Keratinocyte (primary cell): ENCODE measurements around the gene DTNBP1. TPM values are rescaled to one million over a fixed set of nuclear protein-coding genes. Genes with fewer than 3 reads are reported as not detected.
"Not testable (repeated sequence)": the region's sequence is repeated elsewhere in the genome, so short reads cannot be mapped to it uniquely, and the experiment has no call there.

Source experiments
- DNase-seq: peaks from one replicate; pipeline ENCODE4 v3.0.0-alpha.2; 2011; ENCODE audit warnings: low read depth, missing footprints, low spot score
- FAIRE-seq: peaks from 2 replicates; lab custom pipeline; 2011; peaks lifted over from hg19 to GRCh38; lab: Jason Lieb, UNC
- H2AFZ ChIP-seq: 2 replicates; pipeline ENCODE4 v1.6.0; 2012; ENCODE audit warnings: low read length, control low read depth, inconsistent platforms; ENCODE audit not compliant: control insufficient read depth
- H3K27ac ChIP-seq: 2 replicates; pipeline ENCODE4 v1.5.1; 2011; ENCODE audit warnings: low read length; ENCODE audit not compliant: control insufficient read depth, insufficient read depth
- H3K27me3 ChIP-seq: 3 replicates; pipeline ENCODE4 v1.6.0; 2011; ENCODE audit warnings: low read length; ENCODE audit not compliant: control insufficient read depth, insufficient read depth; ENCODE audit errors: extremely low read depth
- H3K36me3 ChIP-seq, 2 experiments: 2 replicates in 1 of 2; 3 replicates in 1 of 2; pipeline ENCODE4 v1.5.1; 2011; ENCODE audit warnings: low read length in 2 of 2, mild to moderate bottlenecking in 1 of 2; ENCODE audit not compliant: control insufficient read depth in 2 of 2, insufficient read depth in 2 of 2; ENCODE audit errors: extremely low read depth in 1 of 2
- H3K4me1 ChIP-seq: 3 replicates; pipeline ENCODE4 v1.5.1; 2011; ENCODE audit warnings: low read length; ENCODE audit not compliant: control insufficient read depth, insufficient read depth; ENCODE audit errors: extremely low read depth
- H3K4me2 ChIP-seq: 3 replicates; pipeline ENCODE4 v1.6.0; 2011; ENCODE audit warnings: low read depth, low read length; ENCODE audit not compliant: control insufficient read depth, insufficient read depth; ENCODE audit errors: extremely low read depth
- H3K4me3 ChIP-seq, 3 experiments: fragments of 200-600 bp in 1 of 3; sonication (generic) in 1 of 3; 2 replicates in 2 of 3; 3 replicates in 1 of 3; pipeline ENCODE4 v1.5.1; 2011 to 2016; ENCODE audit warnings: low read length in 3 of 3, mild to moderate bottlenecking in 3 of 3, control low read depth in 2 of 3, inconsistent platforms in 1 of 3, low read depth in 1 of 3, mixed read lengths in 1 of 3, mixed run types in 1 of 3, moderate library complexity in 1 of 3; ENCODE audit not compliant: control insufficient read depth in 2 of 3, insufficient read depth in 2 of 3; ENCODE audit errors: extremely low read depth in 1 of 3
- H3K79me2 ChIP-seq: 2 replicates; pipeline ENCODE4 v1.6.0; 2012; ENCODE audit warnings: low read length; ENCODE audit not compliant: control insufficient read depth, insufficient read depth
- H3K9ac ChIP-seq: 3 replicates; pipeline ENCODE4 v1.6.0; 2011; ENCODE audit warnings: low read length; ENCODE audit not compliant: control insufficient read depth, insufficient read depth; ENCODE audit errors: extremely low read depth
- H3K9me1 ChIP-seq: 3 replicates; pipeline ENCODE4 v1.6.0; 2011; ENCODE audit warnings: low read length; ENCODE audit not compliant: control insufficient read depth, insufficient read depth; ENCODE audit errors: extremely low read depth
- H3K9me3 ChIP-seq: 2 replicates; pipeline ENCODE4 v1.5.1; 2012; ENCODE audit warnings: low read depth, low read length; ENCODE audit not compliant: control insufficient read depth
- H4K20me1 ChIP-seq: 3 replicates; pipeline ENCODE4 v1.6.0; 2011; ENCODE audit warnings: low read length; ENCODE audit not compliant: control insufficient read depth, insufficient read depth; ENCODE audit errors: extremely low read depth
- EZH2 ChIP-seq: IDR thresholded peaks from one replicate; pipeline ENCODE4 v1.6.1; 2012; ENCODE audit warnings: inconsistent platforms, mild to moderate bottlenecking, low read length, moderate library complexity
- dilution Hi-C: fragments of 300-500 bp; cut with MboI; formaldehyde crosslinking; loops from one replicate; pipeline ENCODE4 v1.7.0; 2020; ENCODE audit warnings: low sequenced_read_pairs; ENCODE audit not compliant: extremely low pct_ligation_motif_present
- polyA plus RNA-seq, 5 experiments: library from polyadenylated mRNA; depleted of rRNA in 3 of 5; stranded (reverse) in 3 of 5; stranded (forward) in 1 of 5; unstranded in 1 of 5; fragments of >200 nt; gene quantifications; 1 replicate in 1 of 5; 2 replicates in 3 of 5; 3 replicates in 1 of 5; pipeline versions ENCODE4 v1.2.1 to v1.2.3, GENCODE V29; 2011 to 2012; ENCODE audit warnings: missing spikeins in 2 of 5, low read depth in 1 of 5, low replicate concordance in 1 of 5
- TF ChIP-seq, protein P1 (sequence below), 3 experiments: IDR thresholded peaks in 1 of 3; conservative IDR thresholded peaks in 1 of 3; optimal IDR thresholded peaks in 1 of 3; 2 replicates in 2 of 3; 3 replicates in 1 of 3; pipeline versions ENCODE3 to v1.5.1; 2011; ENCODE audit warnings: low read length in 3 of 3, mild to moderate bottlenecking in 3 of 3, moderate library complexity in 2 of 3, control low read depth in 1 of 3, inconsistent platforms in 1 of 3; ENCODE audit not compliant: insufficient read depth in 2 of 3; ENCODE audit errors: extremely low read depth in 1 of 3

The DTNBP1 gene
- polyA plus RNA-seq, 1 donor (not counting 4 experiments of a cell fraction or from before 2014, with no cell fraction given) = 11.5 TPM

DNA sequence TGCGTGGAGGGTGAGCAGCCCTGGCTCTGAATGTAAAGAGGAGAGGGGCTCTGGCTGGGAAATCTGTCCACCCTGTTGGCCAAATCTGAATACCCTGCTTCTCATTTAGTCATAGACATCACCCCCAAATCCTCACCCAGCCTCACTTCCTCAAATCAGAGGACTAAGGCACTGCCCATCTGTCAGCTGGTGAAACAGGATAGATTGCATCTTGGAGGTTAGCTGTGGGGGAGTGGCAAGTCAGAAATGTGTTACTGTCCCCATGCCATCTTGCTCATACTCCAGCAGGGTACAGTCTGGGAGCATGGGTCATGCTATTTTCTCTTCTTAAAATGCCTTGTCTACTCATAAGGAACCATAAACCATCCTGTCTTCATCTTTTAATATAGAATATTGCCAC is 9.5 kb upstream of the DTNBP1 start:
- Histone ChIP-seq H3K9me1 (no peaks in the 10 kb centered on the region), H3K9ac (no peak overlapping the region), H3K4me3 (no peak overlapping the region), H3K27ac (no peak overlapping the region), H3K4me2 (no peak overlapping the region), H3K9me3 (no peaks in the 10 kb centered on the region), H3K4me1 (no peaks in the 10 kb centered on the region), H4K20me1 (no peaks in the 10 kb centered on the region), H3K27me3 (peaks cover 10% of the 10 kb centered on the region), H3K36me3 (no peaks in the 10 kb centered on the region), H3K79me2 (no peaks in the 10 kb centered on the region), H2AFZ (no peak overlapping the region)
- TF ChIP-seq, protein P1, sequence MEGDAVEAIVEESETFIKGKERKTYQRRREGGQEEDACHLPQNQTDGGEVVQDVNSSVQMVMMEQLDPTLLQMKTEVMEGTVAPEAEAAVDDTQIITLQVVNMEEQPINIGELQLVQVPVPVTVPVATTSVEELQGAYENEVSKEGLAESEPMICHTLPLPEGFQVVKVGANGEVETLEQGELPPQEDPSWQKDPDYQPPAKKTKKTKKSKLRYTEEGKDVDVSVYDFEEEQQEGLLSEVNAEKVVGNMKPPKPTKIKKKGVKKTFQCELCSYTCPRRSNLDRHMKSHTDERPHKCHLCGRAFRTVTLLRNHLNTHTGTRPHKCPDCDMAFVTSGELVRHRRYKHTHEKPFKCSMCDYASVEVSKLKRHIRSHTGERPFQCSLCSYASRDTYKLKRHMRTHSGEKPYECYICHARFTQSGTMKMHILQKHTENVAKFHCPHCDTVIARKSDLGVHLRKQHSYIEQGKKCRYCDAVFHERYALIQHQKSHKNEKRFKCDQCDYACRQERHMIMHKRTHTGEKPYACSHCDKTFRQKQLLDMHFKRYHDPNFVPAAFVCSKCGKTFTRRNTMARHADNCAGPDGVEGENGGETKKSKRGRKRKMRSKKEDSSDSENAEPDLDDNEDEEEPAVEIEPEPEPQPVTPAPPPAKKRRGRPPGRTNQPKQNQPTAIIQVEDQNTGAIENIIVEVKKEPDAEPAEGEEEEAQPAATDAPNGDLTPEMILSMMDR (optimal IDR thresholded peaks at IDR 0.05 in 1 of 3, IDR thresholded peaks at IDR 0.05 in 1 of 3, conservative IDR thresholded peaks at IDR 0.05 in 1 of 3; ENCODE audit: extremely low read depth in 1 of 3, insufficient read depth in 2 of 3, low read length in 3 of 3) = no peak
- TF ChIP-seq EZH2 = no peak
- no peak for FAIRE-seq
- dilution Hi-C loops = no loop called here
- no peak for DNase-seq

DNA sequence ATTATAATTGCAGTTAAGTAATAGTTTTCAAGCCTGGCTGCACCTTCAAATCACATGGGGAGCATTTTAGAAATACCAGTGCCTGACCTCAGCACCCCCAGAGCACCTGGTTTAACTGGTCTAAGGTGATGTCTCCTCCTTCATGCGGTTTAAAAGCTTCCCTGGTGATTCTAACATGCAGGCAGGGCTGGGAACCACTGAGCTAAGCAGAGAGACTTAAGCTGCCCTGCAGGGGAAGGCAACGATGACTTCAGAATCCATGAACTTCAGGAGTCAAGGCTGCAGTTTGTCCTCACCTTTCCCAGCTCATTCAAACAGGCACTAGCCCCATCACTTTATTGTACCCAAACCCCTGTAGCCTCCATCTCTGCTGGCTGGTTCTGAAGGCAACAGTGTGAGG is 6.1 kb upstream of the DTNBP1 start:
- H3K9me1 ChIP-seq = no peaks in the 10 kb centered on the region
- no peaks in the 10 kb centered on the region for H3K36me3 ChIP-seq
- dilution Hi-C loops = no loop called here
- DNase-seq (no peak), FAIRE-seq (no peak)
- H3K4me2 ChIP-seq = no peak overlapping the region
- no peaks in the 10 kb centered on the region for H4K20me1 ChIP-seq
- no peak overlapping the region for H3K27ac ChIP-seq
- no peak overlapping the region for H3K4me3 ChIP-seq
- peaks cover 10% of the 10 kb centered on the region for H3K27me3 ChIP-seq
- no peaks in the 10 kb centered on the region for H3K79me2 ChIP-seq
- no peak overlapping the region for H2AFZ ChIP-seq
- no peak overlapping the region for H3K9ac ChIP-seq
- H3K9me3 ChIP-seq = no peaks in the 10 kb centered on the region
- H3K4me1 ChIP-seq = no peaks in the 10 kb centered on the region
- TF ChIP-seq EZH2 = no peak
- TF ChIP-seq, protein P1 (optimal IDR thresholded peaks at IDR 0.05 in 1 of 3, IDR thresholded peaks at IDR 0.05 in 1 of 3, conservative IDR thresholded peaks at IDR 0.05 in 1 of 3; ENCODE audit: extremely low read depth in 1 of 3, insufficient read depth in 2 of 3, low read length in 3 of 3) = no peak

DNA sequence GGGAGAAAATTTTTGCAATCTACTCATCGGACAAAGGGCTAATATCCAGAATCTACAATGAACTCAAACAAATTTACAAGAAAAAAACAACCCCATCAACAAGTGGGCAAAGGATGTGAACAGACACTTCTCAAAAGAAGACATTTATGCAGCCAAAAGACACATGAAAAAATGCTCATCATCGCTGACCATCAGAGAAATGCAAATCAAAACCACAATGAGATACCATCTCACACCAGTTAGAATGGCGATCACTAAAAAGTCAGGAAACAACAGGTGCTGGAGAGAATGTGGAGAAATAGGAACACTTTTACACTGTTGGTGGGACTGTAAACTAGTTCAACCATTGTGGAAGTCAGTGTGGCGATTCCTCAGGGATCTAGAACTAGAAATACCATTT is 4.1 kb upstream of the DTNBP1 start:
- H3K27ac ChIP-seq, H3K79me2 ChIP-seq, H3K36me3 ChIP-seq, dilution Hi-C loops, H3K27me3 ChIP-seq, H4K20me1 ChIP-seq, H3K9ac ChIP-seq, FAIRE-seq, DNase-seq, H3K4me2 ChIP-seq, H2AFZ ChIP-seq, H3K9me3 ChIP-seq, H3K4me1 ChIP-seq, H3K4me3 ChIP-seq, H3K9me1 ChIP-seq: not testable (repeated sequence)
